Neural cell (in vitro differentiated cells): ENCODE data around the gene NDUFB8.

Experiments
- CTCF ChIP-seq: fragments of 450-650 bp; IDR thresholded peaks from 2 replicates; pipeline ENCODE4 v1.5.1; 2014; ENCODE audit warnings: antibody characterized with exemption, mild to moderate bottlenecking, moderate library complexity; ENCODE audit not compliant: poor library complexity, severe bottlenecking
- EZH2 ChIP-seq: fragments of 200-600, 300-800 bp; shearing (Covaris generic), sonication (generic); IDR thresholded peaks from 2 replicates; pipeline ENCODE4 v1.6.1; 2014; ENCODE audit warnings: antibody characterized with exemption, low read length, borderline replicate concordance, mild to moderate bottlenecking; ENCODE audit not compliant: insufficient read depth, poor library complexity, severe bottlenecking
- POLR2AphosphoS5 ChIP-seq: IDR thresholded peaks from 2 replicates; pipeline ENCODE4 v1.6.1; 2012
- TF ChIP-seq, protein P1 (sequence below): IDR thresholded peaks from 2 replicates; pipeline ENCODE4 v1.6.1; 2012; ENCODE audit warnings: borderline replicate concordance

- TF ChIP-seq POLR2AphosphoS5: no peak
- no peak for TF ChIP-seq CTCF
- no peak for TF ChIP-seq EZH2
- TF ChIP-seq, protein P1, sequence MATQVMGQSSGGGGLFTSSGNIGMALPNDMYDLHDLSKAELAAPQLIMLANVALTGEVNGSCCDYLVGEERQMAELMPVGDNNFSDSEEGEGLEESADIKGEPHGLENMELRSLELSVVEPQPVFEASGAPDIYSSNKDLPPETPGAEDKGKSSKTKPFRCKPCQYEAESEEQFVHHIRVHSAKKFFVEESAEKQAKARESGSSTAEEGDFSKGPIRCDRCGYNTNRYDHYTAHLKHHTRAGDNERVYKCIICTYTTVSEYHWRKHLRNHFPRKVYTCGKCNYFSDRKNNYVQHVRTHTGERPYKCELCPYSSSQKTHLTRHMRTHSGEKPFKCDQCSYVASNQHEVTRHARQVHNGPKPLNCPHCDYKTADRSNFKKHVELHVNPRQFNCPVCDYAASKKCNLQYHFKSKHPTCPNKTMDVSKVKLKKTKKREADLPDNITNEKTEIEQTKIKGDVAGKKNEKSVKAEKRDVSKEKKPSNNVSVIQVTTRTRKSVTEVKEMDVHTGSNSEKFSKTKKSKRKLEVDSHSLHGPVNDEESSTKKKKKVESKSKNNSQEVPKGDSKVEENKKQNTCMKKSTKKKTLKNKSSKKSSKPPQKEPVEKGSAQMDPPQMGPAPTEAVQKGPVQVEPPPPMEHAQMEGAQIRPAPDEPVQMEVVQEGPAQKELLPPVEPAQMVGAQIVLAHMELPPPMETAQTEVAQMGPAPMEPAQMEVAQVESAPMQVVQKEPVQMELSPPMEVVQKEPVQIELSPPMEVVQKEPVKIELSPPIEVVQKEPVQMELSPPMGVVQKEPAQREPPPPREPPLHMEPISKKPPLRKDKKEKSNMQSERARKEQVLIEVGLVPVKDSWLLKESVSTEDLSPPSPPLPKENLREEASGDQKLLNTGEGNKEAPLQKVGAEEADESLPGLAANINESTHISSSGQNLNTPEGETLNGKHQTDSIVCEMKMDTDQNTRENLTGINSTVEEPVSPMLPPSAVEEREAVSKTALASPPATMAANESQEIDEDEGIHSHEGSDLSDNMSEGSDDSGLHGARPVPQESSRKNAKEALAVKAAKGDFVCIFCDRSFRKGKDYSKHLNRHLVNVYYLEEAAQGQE: no peak
These were observed 31.3 kb upstream of the NDUFB8 start for GRCh38 chr10:100561005-100561404.
